H9 (cell line): ENCODE measurements around the gene TJP3. TPM values are rescaled to one million over a fixed set of nuclear protein-coding genes. Genes with fewer than 3 reads are reported as not detected.

ENCODE experiments used
- DNase-seq: peaks from one replicate; pipeline ENCODE4 v3.0.0-alpha.2; 2017
- H2AFZ ChIP-seq: one replicate; pipeline ENCODE4 v1.6.1; 2013; ENCODE audit warnings: mild to moderate bottlenecking, low read length, control low read depth, moderate library complexity
- H2AK5ac ChIP-seq: 2 replicates; pipeline ENCODE4 v1.6.1; 2013; ENCODE audit warnings: low read length, control low read depth, mixed read lengths; ENCODE audit not compliant: insufficient read length
- H2BK120ac ChIP-seq: one replicate; pipeline ENCODE4 v1.6.1; 2013; ENCODE audit warnings: low read depth, mild to moderate bottlenecking, low read length, control low read depth, inconsistent platforms; ENCODE audit not compliant: poor library complexity, severe bottlenecking
- H2BK12ac ChIP-seq: 2 replicates; pipeline ENCODE4 v1.6.1; 2013; ENCODE audit warnings: low read length, control low read depth, mixed read lengths, low read depth; ENCODE audit not compliant: insufficient read length
- H2BK15ac ChIP-seq: 2 replicates; pipeline ENCODE4 v1.6.1; 2013; ENCODE audit warnings: low read depth, low read length, control low read depth
- H2BK20ac ChIP-seq: one replicate; pipeline ENCODE4 v1.6.1; 2013; ENCODE audit warnings: low read depth, mild to moderate bottlenecking, low read length, control low read depth, inconsistent platforms; ENCODE audit not compliant: poor library complexity, severe bottlenecking
- H2BK5ac ChIP-seq: 2 replicates; pipeline ENCODE4 v1.6.1; 2013; ENCODE audit warnings: low read length, control low read depth, mixed read lengths; ENCODE audit not compliant: insufficient read length
- H3K14ac ChIP-seq: 2 replicates; pipeline ENCODE4 v1.6.1; 2013; ENCODE audit warnings: low read length, control low read depth; ENCODE audit not compliant: insufficient read depth
- H3K18ac ChIP-seq: 2 replicates; pipeline ENCODE4 v1.6.1; 2013; ENCODE audit warnings: low read depth, mild to moderate bottlenecking, mixed read lengths, low read length, control low read depth; ENCODE audit not compliant: insufficient read length
- H3K23ac ChIP-seq: 2 replicates; pipeline ENCODE4 v1.6.1; 2013; ENCODE audit warnings: low read length, control low read depth, mixed read lengths, low read depth; ENCODE audit not compliant: insufficient read length
- H3K23me2 ChIP-seq: 2 replicates; pipeline ENCODE4 v1.6.1; 2013; ENCODE audit warnings: low read depth, mild to moderate bottlenecking, mixed read lengths, low read length, control low read depth; ENCODE audit not compliant: insufficient read length, poor library complexity, severe bottlenecking
- H3K27ac ChIP-seq: 2 replicates; pipeline ENCODE4 v1.5.1; 2013; ENCODE audit warnings: low read length, control low read depth, mixed read lengths, low read depth; ENCODE audit not compliant: insufficient read length
- H3K27me3 ChIP-seq: 2 replicates; pipeline ENCODE4 v1.6.1; 2013; ENCODE audit warnings: low read length, control low read depth, inconsistent platforms; ENCODE audit not compliant: insufficient read depth
- H3K4ac ChIP-seq: 2 replicates; pipeline ENCODE4 v1.6.1; 2013; ENCODE audit warnings: low read depth, mild to moderate bottlenecking, control low read depth, inconsistent platforms, low read length, moderate library complexity
- H3K4me1 ChIP-seq: 2 replicates; pipeline ENCODE4 v1.6.1; 2013; ENCODE audit warnings: low read length, control low read depth, inconsistent platforms; ENCODE audit not compliant: insufficient read depth
- H3K4me2 ChIP-seq: 2 replicates; pipeline ENCODE4 v1.6.1; 2013; ENCODE audit warnings: low read length, control low read depth, mixed read lengths; ENCODE audit not compliant: insufficient read length, insufficient read depth
- H3K56ac ChIP-seq: 2 replicates; pipeline ENCODE4 v1.6.1; 2013; ENCODE audit warnings: low read depth, mild to moderate bottlenecking, mixed read lengths, low read length, control low read depth; ENCODE audit not compliant: insufficient read length
- H3K79me1 ChIP-seq: 2 replicates; pipeline ENCODE4 v1.6.1; 2013; ENCODE audit warnings: low read depth, mild to moderate bottlenecking, moderate library complexity, low read length, control low read depth, inconsistent platforms; ENCODE audit not compliant: insufficient read depth, poor library complexity, severe bottlenecking
- H3K79me2 ChIP-seq: 2 replicates; pipeline ENCODE4 v1.6.1; 2013; ENCODE audit warnings: low read length, control low read depth, inconsistent platforms; ENCODE audit not compliant: insufficient read depth
- H3K9ac ChIP-seq: 2 replicates; pipeline ENCODE4 v1.6.1; 2013; ENCODE audit warnings: low read length, control low read depth, mixed read lengths; ENCODE audit not compliant: insufficient read length; ENCODE audit errors: extremely low read depth
- H3K9me3 ChIP-seq: one replicate; pipeline ENCODE4 v1.6.1; 2013; ENCODE audit warnings: low read depth, low read length, inconsistent platforms; ENCODE audit not compliant: control insufficient read depth
- H3T11ph ChIP-seq: one replicate; pipeline ENCODE4 v1.6.1; 2013; ENCODE audit warnings: mild to moderate bottlenecking, low read length, control low read depth, inconsistent platforms
- H4K20me1 ChIP-seq: one replicate; pipeline ENCODE4 v1.6.1; 2013; ENCODE audit not compliant: control insufficient read depth, insufficient read length, insufficient read depth
- H4K5ac ChIP-seq: 2 replicates; pipeline ENCODE4 v1.6.1; 2013; ENCODE audit warnings: low read depth, mild to moderate bottlenecking, mixed read lengths, low read length, control low read depth; ENCODE audit not compliant: insufficient read length
- H4K8ac ChIP-seq: replicated peaks from 2 replicates; pipeline ENCODE4 v1.6.1; 2013; ENCODE audit warnings: low read length, control low read depth, mixed read lengths, low read depth; ENCODE audit not compliant: insufficient read length
- H4K91ac ChIP-seq: 2 replicates; pipeline ENCODE4 v1.6.1; 2013; ENCODE audit warnings: low read depth, mild to moderate bottlenecking, moderate library complexity, mixed read lengths, low read length, control low read depth; ENCODE audit not compliant: insufficient read length
- H3K27ac Mint-ChIP-seq, 3 experiments: 2 replicates in 2 of 3; 3 replicates in 1 of 3; pipeline ENCODE4 v1.8.0; 2020 to 2021; ENCODE audit warnings: mixed read lengths in 3 of 3, mild to moderate bottlenecking in 1 of 3, moderate library complexity in 1 of 3
- H3K27me3 Mint-ChIP-seq: 2 replicates; pipeline ENCODE4 v1.8.0; 2021; ENCODE audit warnings: low read depth, mild to moderate bottlenecking, moderate library complexity, mixed read lengths
- H3K36me3 Mint-ChIP-seq, 3 experiments: 2 replicates in 2 of 3; 3 replicates in 1 of 3; pipeline ENCODE4 v1.8.0; 2020 to 2021; ENCODE audit warnings: low read depth in 3 of 3, mixed read lengths in 3 of 3; ENCODE audit not compliant: insufficient read depth in 1 of 3
- H3K4me1 Mint-ChIP-seq, 2 experiments: 2 replicates each; pipeline ENCODE4 v1.8.0; 2020; ENCODE audit warnings: mixed read lengths in 2 of 2
- H3K4me3 Mint-ChIP-seq, 2 experiments: 2 replicates in 1 of 2; 3 replicates in 1 of 2; pipeline ENCODE4 v1.8.0; 2020 to 2021; ENCODE audit warnings: mild to moderate bottlenecking in 2 of 2, mixed read lengths in 2 of 2, moderate library complexity in 1 of 2
- H3K9me3 Mint-ChIP-seq, 2 experiments: 2 replicates in 1 of 2; 3 replicates in 1 of 2; pipeline ENCODE4 v1.8.0; 2020; ENCODE audit warnings: mild to moderate bottlenecking in 2 of 2, mixed read lengths in 2 of 2, moderate library complexity in 1 of 2
- CTCF ChIP-seq: fragments of 200-600 bp; sonication (generic); conservative IDR thresholded peaks from 3 replicates; pipeline ENCODE4 v1.8.0; 2021; ENCODE audit warnings: antibody characterized with exemption, mild to moderate bottlenecking
- WGBS: extraction: QIAGEN DNeasy Blood & Tissue Kit; methylation state at CpG from one replicate; pipeline ENCODE4 v1.1.7; 2013; ENCODE audit warnings: missing lambda C conversion rate, low lambda C conversion rate, mixed read lengths; ENCODE audit not compliant: insufficient read length; ENCODE audit errors: extremely low coverage; 5-methylcytosine and 5-hydroxymethylcytosine counted together
- total RNA-seq: library from RNA; stranded (reverse); gene quantifications from 2 replicates; pipeline ENCODE4 v1.2.1, GENCODE V29; 2021

Gene TJP3
- total RNA-seq, 1 experiment from 2014 or later = 27.3 TPM

- Histone ChIP-seq H3K14ac (no peak overlapping the region), H2BK120ac (no peak overlapping the region), H4K91ac (no peak overlapping the region), H4K20me1 (peaks cover 11% of the 10 kb centered on the region), H3K27ac (no peak overlapping the region), H3T11ph (no peak overlapping the region), H3K23ac (no peak overlapping the region), H2BK5ac (no peak overlapping the region), H3K9me3 (peaks cover 8% of the 10 kb centered on the region), H3K4me2 (no peak overlapping the region), H3K4me1 (peaks cover 11% of the 10 kb centered on the region; the same call in 1 of the 2 replicates), H3K9ac (no peak overlapping the region), H2BK20ac (no peak overlapping the region), H4K8ac (no peak overlapping the region), H2BK15ac (no peak overlapping the region), H3K27me3 (no peaks in the 10 kb centered on the region), H3K79me1 (peaks cover 2% of the 10 kb centered on the region), H2BK12ac (no peak overlapping the region), H3K4ac (no peak overlapping the region), H2AK5ac (no peak overlapping the region), H3K56ac (no peak overlapping the region), H3K23me2 (peaks cover under 1% of the 10 kb centered on the region), H3K18ac (no peak overlapping the region), H4K5ac (no peak overlapping the region), H3K79me2 (peaks cover 2% of the 10 kb centered on the region; the same call in 1 of the 2 replicates), H2AFZ (no peak overlapping the region)
- H3K27me3 Mint-ChIP-seq = no peaks in the 10 kb centered on the region
- H3K4me3 Mint-ChIP-seq = no peak overlapping the region
- peaks cover 19 to 26% (median 24%) of the 10 kb centered on the region in 3 experiments for H3K36me3 Mint-ChIP-seq
- TF ChIP-seq CTCF = no peak
- H3K9me3 Mint-ChIP-seq = peaks cover 14% of the 10 kb centered on the region in 2 experiments
- no peak for DNase-seq
- WGBS = no CpG with 5 or more reads among the region's 10 CpGs
- H3K27ac Mint-ChIP-seq = no peak overlapping the region
- peaks cover 32 to 36% of the 10 kb centered on the region in 2 experiments for H3K4me1 Mint-ChIP-seq
Observed at GRCh38 chr19:3682286-3682685, 25.9 kb upstream of the TJP3 start.
